NT2/D1 (cell line): Measurements from ENCODE around the gene NR2C1.

ENCODE experiments used
- SUZ12 ChIP-seq: IDR thresholded peaks from 2 replicates; pipeline ENCODE4 v1.6.1; 2011; ENCODE audit not compliant: insufficient read length, insufficient read depth; ENCODE audit errors: extremely low read depth
- YY1 ChIP-seq: IDR thresholded peaks from 2 replicates; pipeline ENCODE4 v1.6.1; 2011; ENCODE audit not compliant: insufficient read length, insufficient read depth
- ZNF274 ChIP-seq: IDR thresholded peaks from 2 replicates; pipeline ENCODE4 v1.6.1; 2011; ENCODE audit warnings: mild to moderate bottlenecking, low read depth, low read length

DNA sequence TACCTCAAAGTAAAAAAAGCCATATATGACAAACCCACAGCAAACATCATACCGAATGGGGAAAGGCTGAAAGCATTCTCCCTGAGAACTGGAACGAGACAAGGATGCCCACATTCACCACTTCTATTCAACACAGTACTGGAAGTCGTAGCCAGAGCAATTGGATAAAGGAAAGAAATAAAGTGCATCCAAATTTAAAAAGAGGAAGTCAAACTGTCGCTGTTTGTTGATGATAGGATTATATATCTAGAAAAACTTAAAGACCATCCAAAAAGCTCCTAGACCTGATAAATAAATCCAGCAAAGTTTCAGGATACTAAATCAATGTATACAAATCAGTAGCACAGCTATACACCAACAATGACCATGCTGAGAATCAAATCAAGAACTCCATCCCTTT, 75.1 kb downstream of the NR2C1 start:
- TF ChIP-seq YY1 (no peak), ZNF274 (no peak), SUZ12 (no peak)
